HEK293T (cell line): ENCODE measurements around the gene NDUFAF2.
"Not testable (repeated sequence)": the region's sequence is repeated elsewhere in the genome, so short reads cannot be mapped to it uniquely, and the experiment has no call there.

Experiments used
- CTCF ChIA-PET: fragments of 350-600 bp; formaldehyde crosslinking; extraction: SDS; loops from one replicate; lab custom pipeline; 2021; ENCODE audit warnings: antibody characterized with exemption, inconsistent platforms; lab: Yijun Ruan, JAX
- POLR2A ChIA-PET: fragments of 350-600 bp; formaldehyde crosslinking; extraction: SDS; loops from one replicate; lab custom pipeline; 2020; ENCODE audit warnings: antibody characterized with exemption, inconsistent platforms; lab: Yijun Ruan, JAX
- DNase-seq: peaks from one replicate; pipeline ENCODE4 v3.0.0; 2012; ENCODE audit warnings: mixed read lengths; ENCODE audit errors: extremely low spot score
- ARNT ChIP-seq: fragments of 450-650 bp; IDR thresholded peaks from 2 replicates; pipeline ENCODE4 v1.6.1; 2017; ENCODE audit warnings: mild to moderate bottlenecking
- BHLHE40 ChIP-seq: fragments of 450-650 bp; IDR thresholded peaks from 2 replicates; pipeline ENCODE4 v1.6.1; 2016; ENCODE audit warnings: mild to moderate bottlenecking, moderate library complexity, borderline replicate concordance
- CTBP1 ChIP-seq: fragments of 450-650 bp; IDR thresholded peaks from 2 replicates; pipeline ENCODE4 v1.6.1; 2016; ENCODE audit warnings: borderline replicate concordance
- ELF4 ChIP-seq: fragments of 450-650 bp; IDR thresholded peaks from 2 replicates; pipeline ENCODE4 v1.6.1; 2017; ENCODE audit warnings: antibody characterized with exemption
- FOXA1 ChIP-seq: fragments of 450-650 bp; IDR thresholded peaks from 2 replicates; pipeline ENCODE4 v1.6.1; 2016; ENCODE audit warnings: mild to moderate bottlenecking
- FOXK2 ChIP-seq: fragments of 450-650 bp; IDR thresholded peaks from 2 replicates; pipeline ENCODE4 v1.6.1; 2016; ENCODE audit warnings: mild to moderate bottlenecking
- FOXM1 ChIP-seq: fragments of 450-650 bp; IDR thresholded peaks from 2 replicates; pipeline ENCODE4 v1.6.1; 2017; ENCODE audit warnings: mild to moderate bottlenecking, borderline replicate concordance
- HDGF ChIP-seq: fragments of 450-650 bp; IDR thresholded peaks from 2 replicates; pipeline ENCODE4 v1.6.1; 2017; ENCODE audit warnings: antibody characterized with exemption, borderline replicate concordance
- L3MBTL2 ChIP-seq: fragments of 450-650 bp; conservative IDR thresholded peaks from 2 replicates; pipeline ENCODE4 v1.6.1; 2016; ENCODE audit warnings: mild to moderate bottlenecking
- LEF1 ChIP-seq: fragments of 450-650 bp; IDR thresholded peaks from 2 replicates; pipeline ENCODE4 v1.6.1; 2017; ENCODE audit warnings: mild to moderate bottlenecking, borderline replicate concordance
- NFRKB ChIP-seq: fragments of 450-650 bp; IDR thresholded peaks from 2 replicates; pipeline ENCODE4 v1.6.1; 2016; ENCODE audit warnings: mild to moderate bottlenecking, moderate library complexity
- PKNOX1 ChIP-seq: fragments of 450-650 bp; IDR thresholded peaks from 2 replicates; pipeline ENCODE4 v1.6.1; 2016
- SP1 ChIP-seq: fragments of 450-650 bp; IDR thresholded peaks from 2 replicates; pipeline ENCODE4 v1.6.1; 2017
- SUZ12 ChIP-seq: fragments of 450-650 bp; IDR thresholded peaks from 2 replicates; pipeline ENCODE4 v1.6.1; 2016; ENCODE audit warnings: mild to moderate bottlenecking
- TARDBP ChIP-seq: fragments of 450-650 bp; IDR thresholded peaks from 2 replicates; pipeline ENCODE4 v1.6.1; 2016
- ZNF384 ChIP-seq: fragments of 450-650 bp; IDR thresholded peaks from 2 replicates; pipeline ENCODE4 v1.6.1; 2016

Gene NDUFAF2

GRCh38 chr5:61177070-61177469, 232.1 kb downstream of the NDUFAF2 start:
- TF ChIP-seq ELF4: no peak
- no peak for TF ChIP-seq PKNOX1
- TF ChIP-seq HDGF: no peak
- no peak for TF ChIP-seq CTBP1
- TF ChIP-seq SP1: no peak
- TF ChIP-seq ARNT: no peak
- CTCF ChIA-PET: no interaction called here
- no peak for DNase-seq
- POLR2A ChIA-PET: interaction anchor here (1.1 kb wide), 1 partner anchor 14 kb away, joined by 3 read pairs; no protein-coding TSS in a partner anchor

- TF ChIP-seq ZNF384 (no peak), FOXK2 (no peak), ELF4 (no peak), FOXA1 (no peak), NFRKB (no peak)
- no peak for DNase-seq
- ChIA-PET POLR2A (no interaction called here), CTCF (no interaction called here)
These were observed 232.7 kb downstream of the NDUFAF2 start for GRCh38 chr5:61177716-61178115.

GRCh38 chr5:61178702-61179101, 233.7 kb downstream of the NDUFAF2 start:
- no peak for DNase-seq
- TF ChIP-seq NFRKB (no peak), FOXA1 (no peak), L3MBTL2 (no peak), SUZ12 (no peak), PKNOX1 (no peak)
- POLR2A ChIA-PET: no interaction called here
- CTCF ChIA-PET: interaction anchor here (0.5 kb wide), 1 partner anchor 1079 kb away, joined by 3 read pairs; no protein-coding TSS in a partner anchor

- TF ChIP-seq CTBP1 (no peak), SP1 (no peak), LEF1 (no peak), BHLHE40 (no peak), ELF4 (no peak), PKNOX1 (no peak), TARDBP (no peak), NFRKB (no peak), FOXK2 (no peak), L3MBTL2 (no peak), ZNF384 (no peak), HDGF (no peak), FOXA1 (no peak), SUZ12 (no peak)
- no peak for DNase-seq
- POLR2A ChIA-PET: no interaction called here
- CTCF ChIA-PET: no interaction called here
These were observed 235.9 kb downstream of the NDUFAF2 start for GRCh38 chr5:61180886-61181285.

- CTCF ChIA-PET: no interaction called here
- POLR2A ChIA-PET: no interaction called here
- DNase-seq: no peak
- TF ChIP-seq PKNOX1: no peak
- TF ChIP-seq ARNT: no peak
- TF ChIP-seq LEF1: no peak
- no peak for TF ChIP-seq HDGF
These were observed 237.4 kb downstream of the NDUFAF2 start for GRCh38 chr5:61182449-61182848.

- TF ChIP-seq FOXK2: no peak
- no peak for TF ChIP-seq TARDBP
- no peak for TF ChIP-seq L3MBTL2
- TF ChIP-seq ZNF384: no peak
- ChIA-PET CTCF (no interaction called here), POLR2A (no interaction called here)
- DNase-seq: no peak
These were observed 238.5 kb downstream of the NDUFAF2 start for GRCh38 chr5:61183538-61183937.

- no peak for DNase-seq
- CTCF ChIA-PET: no interaction called here
- POLR2A ChIA-PET: no interaction called here
- no peak for TF ChIP-seq TARDBP
These were observed 239.7 kb downstream of the NDUFAF2 start for GRCh38 chr5:61184708-61185107.

GRCh38 chr5:61186634-61187033, 241.6 kb downstream of the NDUFAF2 start:
- ChIA-PET POLR2A (no interaction called here), CTCF (no interaction called here)
- no peak for DNase-seq
- TF ChIP-seq HDGF: no peak
- TF ChIP-seq L3MBTL2: no peak
- no peak for TF ChIP-seq TARDBP
- no peak for TF ChIP-seq LEF1
- no peak for TF ChIP-seq ZNF384
- TF ChIP-seq CTBP1: no peak
- TF ChIP-seq FOXA1: no peak
- no peak for TF ChIP-seq BHLHE40
- TF ChIP-seq ARNT: no peak
- no peak for TF ChIP-seq FOXK2
- TF ChIP-seq PKNOX1: no peak
- TF ChIP-seq FOXM1: no peak

GRCh38 chr5:61187352-61187751, 242.3 kb downstream of the NDUFAF2 start:
- DNase-seq, POLR2A ChIA-PET, CTCF ChIA-PET: not testable (repeated sequence)

GRCh38 chr5:61187826-61188225, 242.8 kb downstream of the NDUFAF2 start:
- DNase-seq, POLR2A ChIA-PET, CTCF ChIA-PET: not testable (repeated sequence)
